ENCODE data around the gene CBFA2T3.

DNA sequence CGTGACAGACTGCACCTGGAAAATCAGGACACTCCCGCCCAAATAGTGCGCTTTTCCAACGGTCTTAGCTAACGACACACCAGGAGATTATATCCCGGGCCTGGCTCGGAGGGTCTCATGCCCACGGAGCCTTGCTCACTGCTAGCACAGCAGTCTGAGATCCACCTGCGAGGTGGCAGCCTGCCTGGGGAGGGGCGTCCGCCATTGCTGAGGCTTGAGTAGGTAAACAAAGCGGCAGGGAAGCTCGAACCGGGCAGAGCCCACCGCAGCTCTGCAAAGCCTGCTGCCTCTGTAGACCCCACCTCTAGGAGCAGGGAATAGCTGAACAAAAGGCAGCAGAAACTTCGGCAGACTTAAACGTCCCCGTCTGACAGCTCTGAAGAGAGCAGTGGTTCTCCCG is 125.4 kb downstream of the CBFA2T3 start:
- TF ChIP-seq EZH2 (IDR thresholded peaks at IDR 0.05) (no peak), POLR2AphosphoS5 (IDR thresholded peaks at IDR 0.05; ENCODE audit: borderline replicate concordance, low read depth, low read length) (no peak)
